Cortex of kidney (tissue), 1 donor: ENCODE measurements around the gene MACROD2.

Source experiments
- DNase-seq: peaks from one replicate; lab custom pipeline; 2025; lab: John Stamatoyannopoulos, UW

MACROD2 gene

DNA sequence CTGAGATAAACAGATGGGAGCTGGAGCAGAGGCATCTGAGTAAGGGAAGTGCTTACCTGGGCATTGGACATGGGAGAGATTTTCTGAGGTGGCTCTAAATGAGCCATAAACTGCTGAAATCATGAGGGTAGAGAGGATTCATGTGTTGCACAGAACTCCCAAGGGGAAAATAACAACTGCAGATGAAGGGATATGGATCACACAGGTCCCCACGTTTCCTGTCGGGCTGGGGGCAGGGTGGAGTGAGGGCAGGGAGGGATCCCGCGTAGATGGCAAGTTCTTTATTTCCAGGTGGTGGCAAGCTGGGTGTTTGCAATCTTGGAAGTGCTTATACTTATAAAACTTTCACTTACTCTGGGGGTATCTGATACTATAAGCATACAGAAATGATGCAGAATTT, 764.7 kb downstream of the MACROD2 start:
- no peak for DNase-seq

DNA sequence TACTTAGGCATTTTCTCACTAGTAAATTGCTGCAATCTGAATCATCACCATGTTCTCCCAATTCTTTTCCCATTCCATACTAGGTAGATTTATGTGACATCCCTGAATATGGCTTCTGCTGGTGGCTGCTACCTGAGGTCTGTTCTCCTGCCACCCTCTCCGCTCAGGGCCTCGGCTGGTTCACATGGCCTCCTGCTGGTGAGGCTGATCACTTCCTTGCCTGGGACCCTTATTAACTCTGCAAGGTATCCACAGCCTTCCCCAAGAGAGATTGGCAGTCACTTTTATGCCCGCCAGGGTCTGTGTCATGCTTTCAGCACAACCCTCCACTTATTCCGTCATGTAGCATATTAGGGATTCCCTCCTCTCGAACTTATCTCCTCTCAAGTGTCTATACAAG, 766.6 kb downstream of the MACROD2 start:
- DNase-seq: no peak

DNA sequence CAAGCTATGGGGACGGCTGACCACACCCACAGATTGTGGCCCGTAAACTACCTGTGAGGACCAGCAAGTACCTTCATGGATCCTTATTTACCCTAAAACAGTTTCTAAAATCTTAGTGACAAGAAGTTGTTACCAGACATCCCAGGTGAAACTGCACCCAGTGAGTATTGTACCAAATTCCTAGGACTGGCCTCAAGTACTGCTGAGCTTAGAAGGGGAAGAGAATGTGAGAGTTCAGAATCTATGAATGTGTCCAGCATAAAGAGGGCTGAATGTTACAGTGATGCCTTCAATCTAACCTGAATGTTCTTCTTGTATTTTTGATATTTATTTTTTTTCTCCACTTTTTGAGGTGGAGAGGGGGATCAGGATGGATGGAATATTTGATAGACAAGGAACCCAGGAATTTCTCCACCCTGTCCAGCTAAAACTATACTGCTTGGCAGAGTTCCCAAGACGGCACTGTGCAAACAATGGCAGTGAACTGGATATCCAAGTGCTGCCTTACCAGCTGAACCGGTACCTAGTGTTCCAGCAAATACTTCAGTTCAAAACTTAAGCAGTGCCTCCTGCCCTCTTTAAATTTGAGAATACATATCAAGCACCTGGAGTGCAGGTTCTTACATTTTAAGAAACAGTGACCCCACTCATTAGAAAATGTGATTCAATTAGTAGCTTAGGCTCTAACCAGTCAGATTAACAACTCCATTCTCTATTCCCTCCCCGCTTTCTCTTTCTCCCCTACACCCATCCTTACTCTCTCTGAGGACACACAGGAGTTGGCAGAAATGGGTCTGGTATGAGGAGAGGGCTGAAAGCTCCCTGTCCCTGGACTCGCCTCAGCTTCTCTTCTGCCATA, 769.4 kb downstream of the MACROD2 start:
- DNase-seq: no peak

DNA sequence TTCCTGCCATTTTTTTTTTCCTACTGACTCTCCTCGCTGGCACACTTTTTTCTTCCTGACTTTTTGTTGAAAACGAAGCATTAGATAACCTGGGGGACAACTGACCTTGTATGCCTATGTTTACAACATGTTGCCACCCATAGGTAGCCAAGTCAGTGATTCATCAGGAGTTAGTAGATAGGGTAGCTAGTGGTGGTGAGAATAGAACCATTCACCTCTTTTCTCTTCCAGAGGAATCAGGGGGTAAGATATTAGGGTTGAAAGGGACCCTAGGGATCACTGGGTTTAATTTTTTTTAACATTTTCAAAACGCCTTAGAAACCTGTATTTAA, 770.0 kb downstream of the MACROD2 start:
- no peak for DNase-seq

DNA sequence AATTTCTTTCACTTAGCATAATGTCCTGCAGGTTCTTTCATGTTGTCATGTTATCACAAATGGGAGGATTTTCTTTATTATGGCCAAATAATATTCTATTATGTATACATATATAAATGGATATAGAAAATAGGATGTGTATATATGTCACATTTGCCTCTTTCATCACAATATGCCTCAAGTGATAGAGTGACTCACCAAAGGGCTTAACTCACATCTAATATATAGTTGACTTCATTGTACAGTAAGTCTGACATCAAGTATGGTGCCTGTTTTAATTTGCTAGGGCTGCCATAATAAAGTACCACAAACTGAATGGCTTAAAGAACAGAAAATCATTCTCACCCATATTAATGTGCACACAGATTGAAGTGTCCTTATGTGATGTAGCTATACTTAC, 778.2 kb downstream of the MACROD2 start:
- DNase-seq: no peak

DNA sequence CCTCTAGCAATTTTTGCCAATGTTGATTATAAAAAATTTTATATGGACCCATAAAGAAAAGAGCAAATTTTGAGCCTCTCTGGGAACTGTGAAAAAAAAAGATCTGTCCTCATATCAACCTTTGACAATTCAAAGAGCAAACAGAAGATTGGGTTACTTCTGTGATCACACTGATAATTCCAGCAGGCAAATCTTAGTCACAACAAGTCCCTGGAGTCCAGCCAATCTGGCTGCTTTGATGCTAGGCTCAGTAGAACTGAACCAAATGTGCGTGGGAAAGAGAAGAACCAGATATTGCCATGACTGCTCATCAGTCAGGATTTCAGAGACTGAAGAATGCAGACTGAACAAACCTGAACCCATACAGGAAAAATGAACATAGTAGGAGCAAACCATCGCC, 780.5 kb downstream of the MACROD2 start:
- no peak for DNase-seq

DNA sequence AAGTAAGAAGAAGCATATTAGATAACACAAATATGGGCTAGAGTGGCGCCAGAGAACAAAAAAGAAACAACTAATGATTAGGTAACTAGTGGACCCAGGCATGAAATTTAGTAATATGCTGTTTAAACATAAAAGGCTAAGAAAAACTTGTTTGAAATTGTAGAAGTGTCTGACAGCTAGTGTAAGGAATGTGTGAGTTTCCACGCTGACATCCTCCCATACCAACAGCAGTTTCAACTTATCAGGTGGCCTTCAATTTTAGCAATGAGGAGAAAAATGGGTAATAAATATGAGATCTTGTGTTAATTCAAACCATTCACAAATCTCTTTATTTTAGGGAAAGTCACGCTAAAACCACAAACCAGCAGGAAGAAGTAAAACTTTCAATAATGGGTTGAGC, 782.3 kb downstream of the MACROD2 start:
- no peak for DNase-seq

DNA sequence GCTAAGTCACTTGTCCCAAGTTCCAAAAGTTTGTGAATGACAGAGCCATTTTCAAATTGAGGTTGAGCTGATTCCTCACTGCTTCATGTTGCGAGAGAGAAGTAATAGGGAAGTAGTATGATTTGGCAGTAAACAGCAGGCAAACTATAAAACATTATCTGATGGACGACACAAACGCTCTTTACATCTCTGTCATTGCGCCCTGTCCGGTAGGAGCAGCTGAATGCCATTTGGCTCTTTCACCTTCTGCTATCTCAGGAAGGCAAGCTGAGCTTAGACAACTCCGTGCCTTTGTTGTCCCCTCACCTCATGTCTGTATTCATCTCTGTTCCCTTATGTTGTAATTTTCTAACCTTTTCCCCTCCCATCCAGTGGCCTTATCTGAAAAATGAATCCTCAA, 782.8 kb downstream of the MACROD2 start:
- DNase-seq: no peak

DNA sequence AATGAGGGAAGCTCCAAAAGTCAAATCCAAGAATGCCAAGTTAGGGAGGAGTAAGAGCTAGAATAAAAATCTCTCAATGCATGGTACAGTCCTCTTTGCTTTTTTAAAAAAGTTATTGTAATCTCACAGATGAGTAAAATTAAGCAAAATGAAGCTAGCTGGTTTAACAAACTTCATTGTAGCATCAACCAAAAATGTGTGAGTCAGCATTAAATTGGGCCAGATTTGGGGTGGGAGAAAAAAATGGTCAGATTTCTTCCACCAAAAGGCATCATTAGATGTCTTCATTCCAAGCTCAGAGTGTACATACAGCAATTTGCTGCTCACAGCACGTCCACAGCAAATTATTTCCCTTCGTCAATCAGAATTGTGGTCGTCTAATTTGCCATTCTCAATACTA, 783.6 kb downstream of the MACROD2 start:
- DNase-seq: no peak

DNA sequence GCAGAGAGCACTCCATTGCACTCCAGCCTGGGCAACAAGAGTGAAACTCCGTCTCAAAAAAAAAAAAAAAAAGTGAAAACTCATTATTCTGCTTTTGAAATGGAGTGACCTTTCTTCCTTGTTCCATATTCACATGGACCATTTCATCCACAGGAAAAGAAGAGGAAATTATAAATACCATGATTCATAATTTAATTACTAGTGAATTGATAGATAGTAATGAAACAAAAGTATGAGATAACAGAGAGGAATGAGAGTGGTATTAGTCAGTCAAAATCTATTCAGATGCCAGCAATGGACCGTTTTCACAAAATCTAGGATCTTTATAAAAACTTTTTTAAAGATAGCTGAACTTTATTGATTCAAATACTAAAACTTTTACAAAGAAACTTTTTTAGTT, 785.2 kb downstream of the MACROD2 start:
- no peak for DNase-seq

DNA sequence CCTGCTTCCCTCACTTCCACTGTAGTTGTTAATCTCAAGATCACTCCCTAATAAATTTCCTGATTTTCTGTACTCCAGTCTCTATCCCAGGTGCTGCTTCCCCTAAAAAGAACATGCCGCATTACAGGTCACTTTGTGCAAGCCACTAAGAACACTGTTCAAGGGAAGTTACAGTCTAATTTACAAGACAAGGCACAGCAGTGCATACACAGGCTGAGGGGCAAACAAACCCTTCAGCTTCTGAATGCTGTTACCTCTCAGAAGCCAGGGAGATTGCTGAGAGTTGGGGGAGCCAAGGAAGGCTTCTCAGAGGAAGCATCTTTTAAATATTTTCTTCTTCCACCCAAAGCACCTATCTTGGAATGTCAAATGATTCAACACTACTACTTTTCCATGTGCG, 787.4 kb downstream of the MACROD2 start:
- no peak for DNase-seq

DNA sequence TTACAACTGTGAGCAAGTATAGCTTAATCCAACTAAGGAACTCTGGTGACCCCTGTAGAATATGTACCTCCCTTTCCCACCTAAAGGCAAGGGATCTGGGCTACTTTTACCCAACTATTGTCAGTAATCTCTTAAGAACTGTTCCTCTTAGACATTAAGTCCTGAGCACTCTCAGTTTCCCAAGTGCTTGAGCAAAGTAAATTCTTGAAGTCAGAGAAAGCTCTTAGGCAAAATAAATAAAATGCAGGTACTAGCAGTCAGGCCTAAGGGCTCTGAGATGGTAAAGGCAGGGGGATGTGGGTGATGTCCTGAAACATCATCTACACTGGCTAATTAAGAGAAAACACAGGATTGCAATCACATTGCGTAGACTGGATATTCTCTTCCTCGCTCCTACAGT, 788.5 kb downstream of the MACROD2 start:
- DNase-seq: no peak

DNA sequence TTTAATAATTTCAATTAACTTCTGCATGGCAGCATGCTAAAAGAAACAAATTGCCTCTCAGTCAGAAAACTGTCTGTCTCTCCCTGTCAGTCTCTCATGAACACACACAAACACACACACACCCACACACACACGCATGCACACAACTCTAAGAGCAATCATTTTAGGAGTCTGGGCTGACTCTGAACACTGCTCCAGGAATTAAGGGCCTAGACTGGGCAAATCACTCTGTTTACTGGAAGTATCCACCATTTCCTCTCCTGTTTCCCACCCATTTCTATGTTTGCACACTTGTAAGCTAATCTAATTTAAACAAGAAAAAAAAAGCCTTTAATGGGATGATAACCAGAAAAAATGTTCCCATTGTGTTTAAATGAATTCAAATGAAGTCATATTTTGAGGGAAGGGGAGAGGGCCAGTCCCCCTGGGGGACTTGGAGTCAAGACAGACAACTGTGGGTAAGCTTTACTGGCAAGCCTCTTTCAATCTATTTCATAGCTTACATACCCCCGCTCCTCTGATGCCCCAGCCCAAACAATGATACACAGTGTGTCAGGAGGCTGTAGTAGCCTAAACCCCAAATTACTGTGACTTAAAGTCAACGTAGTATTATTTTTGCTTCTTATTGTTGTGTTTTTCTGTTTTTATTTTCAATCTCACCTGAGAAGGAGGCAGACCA, 789.9 kb downstream of the MACROD2 start:
- DNase-seq: no peak

DNA sequence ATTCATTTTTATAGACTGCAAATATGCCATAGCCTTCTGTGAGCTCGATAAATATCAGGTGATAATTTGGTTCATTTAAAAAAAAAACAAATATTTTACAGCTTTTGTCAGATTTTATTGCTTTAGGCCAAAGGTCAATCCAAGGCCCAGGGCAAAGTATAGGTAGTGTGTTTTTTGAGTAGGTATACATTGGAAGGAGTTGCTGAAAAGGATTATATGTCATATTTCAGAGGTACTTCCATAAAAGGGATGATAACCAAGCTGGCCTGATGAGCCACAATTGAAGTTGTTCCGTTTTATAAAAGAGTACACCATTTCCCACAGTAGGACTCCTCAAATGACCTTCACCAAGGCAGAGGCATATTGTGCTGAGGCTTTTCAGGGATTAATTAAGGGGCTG, 794.9 kb downstream of the MACROD2 start:
- no peak for DNase-seq

DNA sequence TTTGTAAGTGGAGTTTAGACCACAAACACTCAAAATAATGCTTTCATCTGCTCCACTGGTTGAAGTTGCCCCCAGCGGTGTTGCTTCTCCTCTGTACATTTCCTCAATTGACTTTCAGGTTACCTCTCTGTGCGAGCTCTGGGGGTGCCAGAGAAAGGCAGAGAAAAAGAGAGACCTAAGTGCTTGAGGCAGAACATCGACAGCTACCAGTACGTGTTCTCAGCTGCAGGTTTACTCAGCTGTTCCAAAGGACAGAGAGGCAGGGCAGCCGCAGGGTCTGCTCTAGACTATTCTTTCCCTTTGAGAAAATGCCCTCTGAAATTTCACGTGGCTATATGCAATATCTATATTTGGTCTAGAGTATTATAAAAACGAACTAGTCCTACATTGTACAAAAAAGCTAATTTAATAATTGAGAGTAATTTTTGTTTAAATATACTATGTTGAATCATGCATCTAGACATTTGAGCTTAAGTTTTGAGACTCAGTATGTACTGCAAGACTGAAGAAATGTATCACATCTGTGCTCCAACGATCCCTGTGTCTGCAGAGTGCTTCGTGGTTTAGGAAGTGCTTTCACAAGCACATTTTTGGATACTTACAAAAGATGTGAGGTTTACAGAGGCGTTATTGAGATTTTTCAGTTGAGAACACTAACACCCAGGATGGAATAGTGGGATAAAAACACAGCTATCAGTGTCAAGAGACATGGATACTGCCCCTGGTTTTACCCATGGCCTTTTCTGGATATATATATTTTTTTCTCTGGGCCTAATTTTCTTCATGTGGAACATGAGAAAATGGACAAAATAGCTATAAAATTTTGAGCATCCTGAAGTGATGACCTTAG, 795.7 kb downstream of the MACROD2 start:
- no peak for DNase-seq

DNA sequence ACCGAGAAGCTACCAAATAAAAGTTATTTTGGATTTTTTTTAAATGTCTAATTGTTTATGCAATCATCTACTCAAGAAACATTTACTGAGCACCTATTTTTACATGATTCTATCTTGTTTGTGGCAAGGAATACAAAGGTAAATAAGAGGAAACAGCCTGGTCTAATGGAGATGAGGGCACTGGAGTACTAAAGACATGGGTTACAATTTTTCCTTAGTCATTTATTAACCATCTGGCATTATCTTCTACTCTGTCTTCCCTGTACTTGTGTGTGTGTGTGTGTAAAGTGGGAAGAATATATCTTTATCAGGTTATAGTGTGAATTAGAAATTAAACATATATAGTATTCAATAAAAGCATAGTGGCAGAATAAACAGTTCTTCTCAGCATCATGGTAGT, 797.6 kb downstream of the MACROD2 start:
- no peak for DNase-seq

DNA sequence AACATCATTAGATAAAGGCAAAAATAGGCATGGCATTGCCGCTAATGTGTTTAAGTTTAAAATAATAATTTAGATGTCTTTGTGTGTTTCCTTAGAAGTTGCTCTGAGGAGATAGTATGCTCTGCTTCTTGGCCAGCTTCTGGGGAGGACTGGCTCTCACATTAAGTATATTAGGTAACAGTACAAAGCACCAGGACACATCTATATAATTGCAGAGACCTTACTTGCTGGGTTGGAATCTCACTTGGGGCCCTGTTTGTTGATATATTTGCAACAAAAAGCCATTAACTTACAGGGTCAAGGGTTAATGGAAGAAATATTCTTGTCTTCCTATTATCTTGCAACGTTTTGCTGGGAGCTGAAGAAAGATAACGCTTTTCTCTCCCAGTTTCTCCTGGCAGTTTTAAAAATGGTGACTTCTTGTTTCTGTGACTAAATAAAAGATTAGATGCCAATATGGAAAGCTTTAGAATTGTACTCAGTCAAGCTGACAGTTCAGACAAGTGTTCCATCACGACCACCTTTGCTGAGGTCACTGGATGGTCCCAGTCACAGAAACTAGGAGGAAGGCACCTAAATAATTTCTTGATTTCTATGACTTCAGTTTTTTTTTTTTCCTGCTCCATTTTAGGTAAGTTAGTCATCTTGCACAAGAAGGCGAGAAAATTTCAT, 804.4 kb downstream of the MACROD2 start:
- DNase-seq: no peak

DNA sequence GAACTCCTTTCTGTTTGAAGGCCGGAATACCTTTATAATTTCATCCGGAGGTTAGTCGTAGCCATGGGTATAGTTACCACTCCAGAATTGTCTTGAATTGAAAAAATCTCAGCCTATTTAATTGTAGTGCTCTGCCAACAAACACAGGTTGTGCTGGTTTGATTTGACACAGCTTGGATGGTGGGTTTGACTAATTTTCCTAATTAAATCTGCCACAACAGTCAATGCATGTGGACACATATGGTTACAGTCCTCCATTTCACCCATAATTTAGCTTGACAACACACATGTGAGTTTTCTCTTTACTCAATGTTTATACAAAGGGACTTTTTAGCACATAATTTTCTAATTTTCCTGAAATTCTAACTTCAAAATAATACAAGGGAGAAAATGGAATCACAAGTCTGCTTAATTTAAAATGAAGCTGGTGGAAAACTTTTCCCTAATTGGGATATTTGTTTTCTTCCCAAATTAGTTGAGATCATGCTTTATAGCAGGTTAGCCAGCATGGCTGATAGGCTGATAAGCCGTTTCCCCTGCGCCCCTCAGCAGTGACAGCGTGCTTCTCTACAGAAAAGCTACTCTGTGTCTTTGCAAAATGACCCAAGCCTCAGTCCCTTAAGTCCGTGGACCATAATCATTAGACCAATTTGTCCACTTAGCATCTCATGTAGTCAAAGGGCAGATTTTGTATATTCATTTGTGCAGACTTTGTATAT, 805.5 kb downstream of the MACROD2 start:
- DNase-seq: no peak

DNA sequence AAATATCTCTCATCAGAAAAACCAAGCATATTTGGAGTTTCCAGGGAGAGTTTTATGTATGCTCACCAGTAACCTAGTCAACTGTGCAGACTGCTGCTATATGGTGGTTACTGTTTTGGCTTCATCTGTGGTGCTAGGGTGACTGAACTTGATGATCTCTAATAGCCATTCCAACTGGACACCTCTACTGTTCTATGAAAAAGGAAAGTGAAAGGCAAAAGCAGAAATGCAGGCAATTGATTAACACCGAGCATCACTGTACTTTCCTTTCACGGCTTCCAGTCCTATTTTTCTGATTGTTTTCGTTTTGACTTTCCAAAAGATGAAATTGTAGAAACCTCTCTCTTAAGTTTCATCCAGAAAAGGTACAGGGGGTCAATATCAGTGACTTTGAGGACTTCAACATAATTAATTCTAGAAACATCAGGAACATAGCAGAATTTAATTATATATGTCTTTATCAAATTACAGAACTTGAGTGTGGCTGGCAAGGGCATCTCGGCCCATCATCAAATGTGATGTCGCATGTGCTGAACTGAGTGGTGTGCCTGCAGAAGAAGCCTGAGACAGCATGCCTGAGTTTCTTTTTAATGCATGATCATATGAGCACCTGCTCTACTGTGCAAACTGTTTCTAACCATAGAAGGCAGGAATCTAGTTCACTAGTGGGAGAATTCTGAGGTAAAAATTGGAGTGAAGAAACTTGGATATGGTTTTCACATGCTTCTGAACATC, 806.4 kb downstream of the MACROD2 start:
- no peak for DNase-seq

DNA sequence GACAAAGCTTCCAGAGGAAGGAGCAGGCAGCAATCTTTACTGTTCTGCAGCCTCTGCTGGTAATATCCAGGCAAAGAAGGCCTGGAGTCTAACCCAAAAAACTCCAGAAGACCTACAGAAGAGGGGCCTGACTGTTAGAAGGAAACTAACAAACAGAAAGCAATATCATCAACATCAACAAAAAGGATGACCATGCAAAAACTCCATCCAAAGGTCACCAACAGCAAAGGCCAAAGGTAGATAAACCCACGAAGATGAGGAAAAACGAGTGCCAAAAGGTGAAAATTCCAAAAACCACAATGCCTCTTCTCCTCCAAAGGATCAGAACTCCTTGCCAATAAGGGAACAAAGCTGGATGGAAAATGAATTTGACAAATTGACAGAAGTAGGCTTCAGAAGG, 811.9 kb downstream of the MACROD2 start:
- DNase-seq: no peak

DNA sequence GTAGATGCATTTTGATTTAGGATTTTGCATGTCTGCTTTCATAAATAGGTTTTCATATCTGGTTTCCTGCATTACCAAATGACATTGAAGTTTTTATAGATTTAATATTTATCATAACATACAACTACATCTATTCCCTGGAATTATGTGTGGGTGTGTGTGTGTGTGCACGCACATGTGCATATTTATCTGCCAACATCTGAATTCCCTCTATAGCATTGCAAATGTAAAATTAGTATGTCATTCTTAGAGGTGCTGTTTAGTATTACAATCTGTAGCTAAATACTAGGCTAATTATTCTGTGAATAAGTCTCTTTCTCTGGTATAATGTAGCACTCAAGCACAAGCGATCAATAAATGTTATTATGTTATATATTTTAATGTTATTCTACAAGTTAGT, 820.0 kb downstream of the MACROD2 start:
- no peak for DNase-seq
